ENCODE results near the gene RPEL1.

DNA sequence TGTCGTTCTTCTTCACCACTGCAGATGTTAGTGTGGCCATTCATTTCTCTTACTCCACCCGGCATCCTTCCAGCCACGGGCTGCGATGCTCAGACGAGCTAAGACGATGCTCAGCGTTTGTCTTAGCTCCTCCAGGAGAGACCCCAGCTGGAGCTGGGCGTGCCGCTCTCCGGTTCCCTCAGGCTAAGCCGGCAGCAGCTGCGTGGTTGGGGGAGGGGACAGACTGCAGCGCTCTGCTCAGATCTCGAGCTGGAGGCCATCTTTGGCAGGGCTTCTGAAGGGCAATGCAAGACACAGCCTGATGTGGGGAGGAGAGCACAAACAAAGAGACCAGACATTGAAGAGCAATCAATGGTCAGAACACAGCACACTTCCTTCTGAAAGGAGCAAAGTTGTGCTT, 36.1 kb downstream of the RPEL1 start:
- TF ChIP-seq GATA3 (IDR thresholded peaks at IDR 0.05; ENCODE audit: low read depth, low read length) (no peak), GATA2 (IDR thresholded peaks at IDR 0.05; ENCODE audit: low read depth, low read length) (no peak)

Data from SH-SY5Y (cell line).